ENCODE measurements around the gene FRMD7. TPM values are rescaled to one million over a fixed set of nuclear protein-coding genes. Genes with fewer than 3 reads are reported as not detected.

Gene FRMD7
- total RNA-seq, 1 donor from 2014 or later: not detected

DNA sequence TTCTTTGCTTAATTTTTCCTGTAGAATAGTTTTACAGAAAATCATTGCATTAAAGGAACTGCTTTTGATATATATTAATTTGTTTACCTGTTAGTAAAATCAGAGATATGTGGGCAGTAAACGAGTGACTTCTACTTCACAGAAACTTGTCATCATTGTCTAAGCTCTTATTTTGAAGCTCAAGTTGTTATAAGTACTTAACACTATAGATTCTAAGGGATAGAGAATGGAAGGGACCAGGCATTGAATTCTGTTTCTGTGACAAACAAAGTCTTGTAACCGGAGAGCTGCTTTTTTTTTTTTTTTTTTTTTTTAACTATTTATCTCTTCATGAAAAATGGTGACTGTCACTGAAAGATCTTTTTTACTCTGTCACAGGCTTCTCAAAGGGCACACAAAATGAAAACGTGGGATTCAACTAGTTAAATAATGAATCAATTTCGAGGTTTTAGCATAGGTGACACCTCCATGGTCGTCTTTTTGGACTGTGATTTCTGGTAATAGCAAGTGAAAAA, 90.3 kb downstream of the FRMD7 start:
- no peak for DNase-seq (ENCODE audit: low spot score)

DNA sequence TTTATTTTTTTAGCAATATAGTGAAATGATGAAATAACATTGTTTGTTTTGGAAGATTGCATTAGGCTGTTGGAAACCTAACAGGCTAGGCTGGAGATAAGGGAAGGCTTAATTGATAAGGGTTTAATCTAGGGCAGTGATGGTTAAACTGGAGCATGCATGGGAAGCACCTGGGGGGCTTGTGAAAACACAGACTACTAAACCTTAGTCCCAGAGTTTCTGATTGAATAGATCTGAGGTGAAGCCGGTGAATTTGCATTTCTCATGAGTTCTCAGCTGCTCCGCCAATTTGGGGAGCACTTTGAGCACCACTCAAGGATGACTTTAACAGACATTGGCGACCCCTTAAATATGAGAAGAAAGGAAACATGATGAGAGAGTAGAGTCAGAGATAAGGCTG, 93.2 kb downstream of the FRMD7 start:
- DNase-seq (ENCODE audit: low spot score): no peak

DNA sequence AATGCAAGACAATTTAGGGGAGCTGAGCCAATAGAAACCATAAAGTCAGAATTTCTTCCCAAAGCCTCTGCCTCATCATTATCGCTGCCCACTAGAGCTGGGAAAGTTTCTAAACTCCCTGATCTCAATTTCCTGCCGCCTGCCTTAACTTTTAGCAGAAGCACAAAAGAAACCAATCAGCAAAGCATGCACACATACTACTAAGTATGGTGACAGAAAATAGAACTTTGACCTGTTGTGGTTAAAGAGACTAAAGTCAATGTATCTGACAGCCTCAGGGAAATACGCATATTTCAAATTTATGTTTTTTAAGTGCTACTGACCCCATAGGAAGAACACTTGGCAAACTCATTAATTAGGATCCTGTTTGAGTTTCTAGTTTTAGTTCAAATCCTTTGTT, 94.7 kb downstream of the FRMD7 start:
- DNase-seq (ENCODE audit: low spot score): no peak

DNA sequence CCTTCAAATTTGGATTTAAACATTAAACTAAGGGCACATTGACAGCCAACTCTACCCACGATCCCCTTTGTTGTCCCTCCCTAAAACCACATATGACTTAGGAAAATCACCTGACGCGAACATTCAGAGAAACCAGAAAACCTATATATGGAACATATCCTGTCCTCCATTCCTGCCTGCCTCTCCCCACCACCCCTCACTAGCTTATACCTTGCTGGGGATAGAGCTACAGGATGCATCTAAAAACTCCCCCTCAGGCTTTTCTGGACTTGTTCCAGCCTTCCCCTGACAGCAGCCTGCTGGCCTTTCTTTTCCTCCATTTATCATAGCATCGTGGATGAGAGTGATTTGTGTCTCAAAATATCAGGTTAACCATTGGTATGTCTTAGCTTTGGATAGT, 96.0 kb downstream of the FRMD7 start:
- no peak for DNase-seq (ENCODE audit: low spot score)

DNA sequence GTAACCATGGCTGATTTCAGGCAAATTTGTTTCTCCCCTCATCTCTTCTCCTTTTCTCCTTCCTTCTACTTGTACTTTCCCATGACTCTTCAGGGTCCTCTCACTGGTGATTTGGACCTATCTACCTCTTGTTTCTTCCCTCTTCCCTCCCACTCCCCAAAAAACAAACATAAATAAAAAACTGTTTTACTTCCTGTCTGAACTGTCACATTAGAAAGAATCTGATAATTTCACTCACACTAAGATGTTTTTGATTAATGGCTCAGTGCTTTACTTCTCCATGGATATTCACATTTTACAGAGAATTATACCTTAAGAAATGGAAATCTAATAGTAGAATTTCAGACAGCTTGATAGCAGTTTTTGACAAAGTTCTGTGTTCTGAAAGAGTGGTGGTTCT, 97.6 kb downstream of the FRMD7 start:
- DNase-seq (ENCODE audit: low spot score): no peak

Other genes with a start within 250 kb of the FRMD7 start
- 2.1 TPM for gene STK26, start 104.7 kb downstream of the FRMD7 start, total RNA-seq
- gene RAP2C, start 91.4 kb upstream of the FRMD7 start, total RNA-seq: 25.7 TPM

All from mesenteric fat pad (tissue), 1 donor.